Measurements from ENCODE around the gene HYI. TPM values are rescaled to one million over a fixed set of nuclear protein-coding genes. Genes with fewer than 3 reads are reported as not detected.

Gene HYI
- total RNA-seq, 1 donor from 2014 or later = 25.8 TPM

DNA sequence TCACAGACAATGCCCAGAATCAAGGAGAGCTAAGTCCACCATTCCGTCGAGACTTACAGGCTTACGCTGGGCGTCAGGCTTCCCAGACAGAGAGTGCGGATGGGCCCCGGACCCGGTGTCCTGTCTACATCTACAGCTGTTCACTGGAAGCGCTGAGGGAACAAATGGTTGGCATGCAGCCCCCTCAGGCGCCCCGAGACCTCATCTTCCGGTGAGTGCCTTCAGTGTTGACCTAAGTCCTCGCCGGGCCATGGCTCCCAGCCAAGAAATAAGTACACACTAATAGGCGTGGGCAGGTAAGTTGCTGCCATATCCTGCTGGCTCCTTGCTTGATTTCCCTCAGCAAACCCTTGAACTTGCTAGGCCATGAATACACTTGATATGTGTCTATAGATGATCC is 26.2 kb downstream of the HYI start:
- peaks cover 0 to 90% of the 10 kb centered on the region in 2 donors for H3K36me3 ChIP-seq
- no peaks in the 10 kb centered on the region for H3K27me3 ChIP-seq
- DNase-seq (ENCODE audit: extremely low spot score in 2 of 2) = no peak
- intact Hi-C loops (cut with DNase I) = no loop called here
- no peaks in the 10 kb centered on the region for H3K9me3 ChIP-seq
- H3K27ac ChIP-seq = no peak overlapping the region
- no peak overlapping the region for H3K4me3 ChIP-seq
- no peaks in the 10 kb centered on the region for H3K4me1 ChIP-seq
- TF ChIP-seq, protein P1, sequence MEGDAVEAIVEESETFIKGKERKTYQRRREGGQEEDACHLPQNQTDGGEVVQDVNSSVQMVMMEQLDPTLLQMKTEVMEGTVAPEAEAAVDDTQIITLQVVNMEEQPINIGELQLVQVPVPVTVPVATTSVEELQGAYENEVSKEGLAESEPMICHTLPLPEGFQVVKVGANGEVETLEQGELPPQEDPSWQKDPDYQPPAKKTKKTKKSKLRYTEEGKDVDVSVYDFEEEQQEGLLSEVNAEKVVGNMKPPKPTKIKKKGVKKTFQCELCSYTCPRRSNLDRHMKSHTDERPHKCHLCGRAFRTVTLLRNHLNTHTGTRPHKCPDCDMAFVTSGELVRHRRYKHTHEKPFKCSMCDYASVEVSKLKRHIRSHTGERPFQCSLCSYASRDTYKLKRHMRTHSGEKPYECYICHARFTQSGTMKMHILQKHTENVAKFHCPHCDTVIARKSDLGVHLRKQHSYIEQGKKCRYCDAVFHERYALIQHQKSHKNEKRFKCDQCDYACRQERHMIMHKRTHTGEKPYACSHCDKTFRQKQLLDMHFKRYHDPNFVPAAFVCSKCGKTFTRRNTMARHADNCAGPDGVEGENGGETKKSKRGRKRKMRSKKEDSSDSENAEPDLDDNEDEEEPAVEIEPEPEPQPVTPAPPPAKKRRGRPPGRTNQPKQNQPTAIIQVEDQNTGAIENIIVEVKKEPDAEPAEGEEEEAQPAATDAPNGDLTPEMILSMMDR (IDR thresholded peaks at IDR 0.05) = no peak
- TF ChIP-seq POLR2A (IDR thresholded peaks at IDR 0.05) (no peak), POLR2AphosphoS5 (IDR thresholded peaks at IDR 0.05; ENCODE audit: insufficient read depth in 1 of 2, low read depth in 1 of 2) (no peak)

DNA sequence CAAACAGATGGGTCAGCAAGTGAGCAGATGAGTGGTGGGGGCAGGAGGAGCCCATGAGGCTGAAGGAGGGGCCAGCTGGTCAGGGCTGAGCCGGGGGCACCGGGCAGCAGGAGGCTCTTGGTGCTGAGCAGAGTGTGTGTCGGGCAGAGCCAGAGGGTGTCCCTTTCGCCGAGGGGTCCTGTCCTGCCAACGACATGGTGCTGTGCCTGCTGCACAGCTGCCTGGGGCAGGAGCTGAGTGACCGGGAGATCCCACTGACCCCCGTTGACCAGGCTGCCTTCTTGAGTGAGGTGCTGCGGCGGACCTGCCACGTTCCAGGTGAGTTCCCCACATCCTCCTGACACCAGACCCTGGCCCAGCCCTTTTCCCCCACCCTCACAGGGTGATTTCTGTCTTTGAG is 27.5 kb downstream of the HYI start:
- no peak for DNase-seq (ENCODE audit: extremely low spot score in 2 of 2)
- H3K27me3 ChIP-seq = no peaks in the 10 kb centered on the region
- TF ChIP-seq POLR2AphosphoS5 (IDR thresholded peaks at IDR 0.05; ENCODE audit: insufficient read depth in 1 of 2, low read depth in 1 of 2) (no peak), POLR2A (IDR thresholded peaks at IDR 0.05) (no peak)
- TF ChIP-seq, protein P1 (IDR thresholded peaks at IDR 0.05) = no peak
- intact Hi-C loops (cut with DNase I) = no loop called here
- no peak overlapping the region for H3K27ac ChIP-seq
- peaks cover 0 to 90% of the 10 kb centered on the region in 2 donors for H3K36me3 ChIP-seq
- no peaks in the 10 kb centered on the region for H3K4me1 ChIP-seq
- no peak overlapping the region for H3K4me3 ChIP-seq
- no peaks in the 10 kb centered on the region for H3K9me3 ChIP-seq

DNA sequence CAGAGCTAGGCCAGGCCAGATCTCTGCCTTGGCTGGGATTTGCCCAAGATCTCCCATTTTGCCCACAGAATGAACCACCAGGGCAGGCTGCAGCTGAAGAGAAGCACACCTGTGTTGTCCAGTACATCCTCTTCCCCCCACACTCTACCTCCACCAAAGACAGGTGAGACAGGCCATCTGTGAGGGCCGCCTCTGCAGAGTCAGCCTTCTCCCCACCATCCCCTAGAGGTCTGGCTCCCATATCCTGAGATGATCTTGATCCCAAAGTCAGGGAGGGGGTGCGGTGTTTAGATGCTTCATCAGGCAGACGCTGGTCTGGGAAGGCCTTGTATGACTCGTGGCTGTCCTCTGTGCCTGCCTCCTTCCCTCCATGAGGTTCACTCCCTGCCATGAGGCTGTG is 28.7 kb downstream of the HYI start:
- DNase-seq (ENCODE audit: extremely low spot score in 2 of 2) = no peak

DNA sequence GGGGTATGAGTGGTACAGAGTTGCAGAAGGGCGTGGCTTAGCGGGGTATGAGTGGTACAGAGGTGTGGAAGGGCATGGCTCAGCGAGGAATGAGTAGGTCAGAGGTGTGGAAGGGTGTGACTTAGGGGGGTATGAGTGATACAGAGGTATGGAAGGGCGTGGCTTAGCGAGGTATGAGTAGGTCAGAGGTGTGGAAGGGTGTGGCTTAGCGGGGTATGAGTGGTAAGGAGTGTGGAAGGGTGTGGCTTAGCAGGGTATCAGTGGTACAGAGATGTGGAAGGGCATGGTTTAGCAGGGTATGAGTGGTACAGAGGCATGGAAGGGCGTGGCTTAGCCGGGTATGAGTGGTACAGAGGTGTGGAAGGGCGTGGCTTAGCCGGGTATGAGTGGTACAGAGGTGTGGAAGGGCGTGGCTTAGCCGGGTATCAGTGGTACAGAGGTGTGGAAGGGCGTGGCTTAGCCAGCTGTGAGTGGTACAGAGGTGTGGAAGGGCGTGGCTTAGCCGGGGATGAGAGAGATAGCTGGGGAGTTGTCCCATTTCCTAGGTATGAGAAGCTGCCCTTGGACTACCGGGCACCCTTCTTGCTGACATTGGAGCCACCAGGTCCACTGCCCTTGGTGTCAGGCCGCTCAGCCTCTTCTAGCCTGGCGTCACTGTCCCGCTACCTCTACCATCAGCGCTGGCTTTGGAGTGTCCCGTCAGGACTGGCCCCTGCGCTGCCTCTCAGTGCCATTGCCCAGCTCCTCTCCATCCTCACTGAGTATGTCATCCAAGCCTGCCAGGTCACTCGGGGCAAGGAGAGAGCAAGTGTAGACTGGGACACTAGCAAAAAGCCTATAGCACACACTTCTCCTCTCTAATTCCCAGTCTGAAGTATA is 29.8 kb downstream of the HYI start:
- intact Hi-C loops (cut with DNase I) = no loop called here
- H3K9me3 ChIP-seq = no peaks in the 10 kb centered on the region
- H3K27ac ChIP-seq = no peak overlapping the region
- no peak for TF ChIP-seq POLR2A (IDR thresholded peaks at IDR 0.05)
- no peak for TF ChIP-seq POLR2AphosphoS5 (IDR thresholded peaks at IDR 0.05; ENCODE audit: insufficient read depth in 1 of 2, low read depth in 1 of 2)
- no peaks in the 10 kb centered on the region for H3K4me1 ChIP-seq
- H3K4me3 ChIP-seq = no peak overlapping the region
- DNase-seq (ENCODE audit: extremely low spot score in 2 of 2) = no peak
- peaks cover 0 to 91% of the 10 kb centered on the region in 2 donors for H3K36me3 ChIP-seq
- H3K27me3 ChIP-seq = no peaks in the 10 kb centered on the region

More for the DNA sequence above, 28.7 kb downstream of the HYI start:
- H3K9me3 ChIP-seq = no peaks in the 10 kb centered on the region
- H3K4me3 ChIP-seq = no peak overlapping the region
- H3K27ac ChIP-seq = no peak overlapping the region
- H3K36me3 ChIP-seq = peaks cover 0 to 90% of the 10 kb centered on the region in 2 donors
- no peaks in the 10 kb centered on the region for H3K4me1 ChIP-seq
- H3K27me3 ChIP-seq = no peaks in the 10 kb centered on the region
- intact Hi-C loops (cut with DNase I) = no loop called here
- no peak for TF ChIP-seq POLR2A (IDR thresholded peaks at IDR 0.05)
- no peak for TF ChIP-seq POLR2AphosphoS5 (IDR thresholded peaks at IDR 0.05; ENCODE audit: insufficient read depth in 1 of 2, low read depth in 1 of 2)
- TF ChIP-seq, protein P1 (IDR thresholded peaks at IDR 0.05) = no peak

DNA sequence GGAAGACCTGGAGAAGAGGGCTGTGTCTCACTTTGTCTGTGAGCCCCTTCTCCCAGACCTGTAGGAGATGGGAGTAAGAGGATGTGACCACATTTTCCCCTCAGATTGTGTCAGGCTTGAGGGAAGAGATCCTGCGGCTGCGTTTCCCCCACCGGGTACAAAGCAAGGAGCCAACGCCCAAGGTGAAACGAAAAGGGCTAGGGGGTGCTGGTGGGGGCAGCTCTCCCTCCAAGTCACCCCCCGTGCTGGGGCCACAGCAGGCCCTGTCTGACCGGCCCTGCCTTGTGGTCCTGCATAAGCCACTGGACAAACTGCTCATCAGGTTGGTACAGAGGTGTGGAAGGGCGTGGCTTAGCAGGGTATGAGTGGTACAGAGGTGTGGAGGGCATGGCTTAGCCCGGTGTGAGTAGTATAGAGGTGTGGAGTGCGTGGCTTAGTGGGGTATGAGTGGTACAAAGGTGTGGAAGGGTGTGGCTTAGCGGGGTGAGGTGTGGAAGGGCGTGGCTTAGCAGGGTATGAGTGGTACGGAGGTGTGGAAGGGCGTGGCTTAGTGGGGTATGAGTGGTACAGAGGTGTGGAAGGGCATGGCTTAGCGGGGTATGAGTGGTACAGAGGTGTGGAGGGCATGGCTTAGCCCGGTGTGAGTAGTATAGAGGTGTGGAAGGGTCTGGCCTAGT is 30.6 kb downstream of the HYI start:
- no peak for DNase-seq (ENCODE audit: extremely low spot score in 2 of 2)
- TF ChIP-seq POLR2AphosphoS5 (IDR thresholded peaks at IDR 0.05; ENCODE audit: insufficient read depth in 1 of 2, low read depth in 1 of 2) (no peak), POLR2A (IDR thresholded peaks at IDR 0.05) (no peak)
- TF ChIP-seq, protein P1 (IDR thresholded peaks at IDR 0.05) = no peak
- H3K36me3 ChIP-seq = peaks cover 0 to 91% of the 10 kb centered on the region in 2 donors
- no peak overlapping the region for H3K27ac ChIP-seq
- no peak overlapping the region for H3K4me3 ChIP-seq
- no peaks in the 10 kb centered on the region for H3K4me1 ChIP-seq
- no peaks in the 10 kb centered on the region for H3K9me3 ChIP-seq
- no peaks in the 10 kb centered on the region for H3K27me3 ChIP-seq
- intact Hi-C loops (cut with DNase I) = no loop called here

All from vagina (tissue), 2 donors.